Body of pancreas (tissue), 4 donors: Measurements from ENCODE around the gene CSRP3. TPM values are rescaled to one million over a fixed set of nuclear protein-coding genes. Genes with fewer than 3 reads are reported as not detected.

Experiments used
- ATAC-seq: fragments of 150-250 bp; one replicate; pipeline ENCODE4 v1.9.1; 2016
- DNase-seq, 4 donors: peaks; one replicate each; pipeline ENCODE4 v3.0.0-alpha.2; 2019
- H3K27ac ChIP-seq, 4 donors: fragments of 200-600 bp; sonication (generic); 1 replicate in 3 of 4; 2 replicates in 1 of 4; pipeline versions ENCODE4 v1.5.1 to v1.6.1; 2016 to 2019; ENCODE audit warnings: mild to moderate bottlenecking in 1 of 4, mixed read lengths in 1 of 4, moderate library complexity in 1 of 4
- H3K27me3 ChIP-seq, 2 donors: fragments of 200-600 bp; sonication (generic); one replicate each; pipeline ENCODE4 v1.6.0; 2016; ENCODE audit warnings: mild to moderate bottlenecking in 1 of 2
- H3K36me3 ChIP-seq, 2 donors: fragments of 200-600 bp; sonication (generic); replicated peaks in 1 of 2; 2 replicates each; pipeline ENCODE4 v1.5.1; 2016; ENCODE audit warnings: low read depth in 2 of 2; ENCODE audit not compliant: insufficient read depth in 1 of 2
- H3K4me1 ChIP-seq: fragments of 200-600 bp; sonication (generic); one replicate; pipeline ENCODE4 v1.6.0; 2016
- H3K4me3 ChIP-seq, 2 donors: fragments of 200-600 bp; sonication (generic); 1 replicate in 1 of 2; 2 replicates in 1 of 2; pipeline ENCODE4 v1.5.1; 2016 to 2019
- H3K9me3 ChIP-seq, 3 donors: fragments of 200-600 bp; sonication (generic); 1 replicate in 2 of 3; 2 replicates in 1 of 3; pipeline ENCODE4 v1.5.1; 2016
- POLR2A ChIP-seq, 3 donors: fragments of 450-650 bp; IDR thresholded peaks; one replicate each; pipeline ENCODE4 v1.6.1; 2016; ENCODE audit warnings: antibody characterized with exemption in 3 of 3, mild to moderate bottlenecking in 2 of 3
- WGBS, 2 donors: methylation state at CpG; one replicate each; pipeline ENCODE4 v1.1.5; 2017; 5-methylcytosine and 5-hydroxymethylcytosine counted together
- intact Hi-C: fragments of 100-400 bp; cut with DNase I; formaldehyde crosslinking; loops from one replicate; pipeline ENCODE4 v1.15.1; 2023
- total RNA-seq, 2 donors: library from RNA; depleted of rRNA; stranded (reverse); fragments of >200 nt; gene quantifications; one replicate each; pipeline ENCODE4 v1.1.0, GENCODE V29; 2016
- TF ChIP-seq, protein P1 (sequence below), 7 experiments: fragments of 450-650 bp in 4 of 7; fragments of 200-600 bp in 3 of 7; sonication (generic) in 3 of 7; IDR thresholded peaks; one replicate each; pipeline ENCODE4 v1.5.1; 2016 to 2019; ENCODE audit warnings: antibody characterized with exemption in 7 of 7

The CSRP3 gene
- total RNA-seq, 2 donors from 2014 or later = not detected

DNA sequence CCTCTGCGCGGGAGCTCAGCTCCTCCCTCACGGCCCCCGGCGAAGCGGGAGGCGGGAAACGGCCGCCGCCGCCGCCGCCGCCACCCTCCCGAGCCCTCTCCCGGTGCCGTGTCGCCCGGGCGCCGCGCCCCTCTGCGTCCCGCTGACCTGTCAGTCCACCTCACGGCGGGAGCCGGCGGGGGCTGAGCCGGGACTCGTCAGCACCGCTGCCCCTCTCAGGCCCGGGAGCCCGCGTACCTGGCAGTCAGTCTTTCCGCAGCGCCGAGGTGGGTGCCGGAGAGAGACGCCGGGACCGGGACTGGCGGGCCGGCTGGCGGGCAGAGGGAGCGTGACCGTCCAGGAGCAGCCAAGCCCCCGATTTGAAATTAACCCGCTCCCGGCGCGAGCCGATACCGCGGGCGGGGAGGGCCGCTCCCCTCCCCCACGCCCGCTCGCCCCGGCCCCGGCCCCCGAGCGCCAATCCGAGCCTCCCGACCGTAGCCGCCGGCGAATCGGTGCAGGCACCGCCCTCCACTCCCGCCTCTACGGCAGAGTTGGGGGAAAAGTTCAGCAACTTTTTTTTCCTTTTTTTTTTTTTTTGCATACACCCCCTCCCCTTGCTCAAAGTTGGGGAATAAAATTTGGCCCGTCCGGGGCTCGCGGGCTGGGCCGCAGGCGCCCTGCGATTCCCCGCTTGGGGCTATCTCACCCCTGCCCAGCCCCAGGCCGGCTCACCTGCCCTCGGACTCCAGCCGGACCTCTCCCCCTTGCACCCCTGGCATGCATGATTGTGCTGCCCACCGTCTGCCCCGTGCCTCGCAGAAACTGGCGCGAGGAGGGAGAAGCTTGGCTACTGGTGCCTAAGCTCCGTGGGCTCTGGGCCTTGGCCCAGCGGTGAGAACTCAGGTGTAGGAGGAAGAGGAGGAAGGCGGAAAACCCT lies 39.7 kb upstream of the CSRP3 start:
- intact Hi-C loops = no loop called here
- H3K4me3 ChIP-seq = peak overlapping the region; percentile 21 to 84
- TF ChIP-seq, protein P1, sequence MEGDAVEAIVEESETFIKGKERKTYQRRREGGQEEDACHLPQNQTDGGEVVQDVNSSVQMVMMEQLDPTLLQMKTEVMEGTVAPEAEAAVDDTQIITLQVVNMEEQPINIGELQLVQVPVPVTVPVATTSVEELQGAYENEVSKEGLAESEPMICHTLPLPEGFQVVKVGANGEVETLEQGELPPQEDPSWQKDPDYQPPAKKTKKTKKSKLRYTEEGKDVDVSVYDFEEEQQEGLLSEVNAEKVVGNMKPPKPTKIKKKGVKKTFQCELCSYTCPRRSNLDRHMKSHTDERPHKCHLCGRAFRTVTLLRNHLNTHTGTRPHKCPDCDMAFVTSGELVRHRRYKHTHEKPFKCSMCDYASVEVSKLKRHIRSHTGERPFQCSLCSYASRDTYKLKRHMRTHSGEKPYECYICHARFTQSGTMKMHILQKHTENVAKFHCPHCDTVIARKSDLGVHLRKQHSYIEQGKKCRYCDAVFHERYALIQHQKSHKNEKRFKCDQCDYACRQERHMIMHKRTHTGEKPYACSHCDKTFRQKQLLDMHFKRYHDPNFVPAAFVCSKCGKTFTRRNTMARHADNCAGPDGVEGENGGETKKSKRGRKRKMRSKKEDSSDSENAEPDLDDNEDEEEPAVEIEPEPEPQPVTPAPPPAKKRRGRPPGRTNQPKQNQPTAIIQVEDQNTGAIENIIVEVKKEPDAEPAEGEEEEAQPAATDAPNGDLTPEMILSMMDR (IDR thresholded peaks at IDR 0.05) = no peak
- no peak for TF ChIP-seq POLR2A (IDR thresholded peaks at IDR 0.05)
- peak; percentile 23 for ATAC-seq
- peak in 2 of 4 donors; percentile 17 to 37 for DNase-seq
- 1 to 2% methylated on average over 46 to 72 of the region's 92 CpGs for WGBS, 2 donors
- H3K9me3 ChIP-seq = no peaks in the 10 kb centered on the region
- peaks cover 0 to 24% of the 10 kb centered on the region in 2 donors for H3K27me3 ChIP-seq
- H3K36me3 ChIP-seq = no peaks in the 10 kb centered on the region
- H3K4me1 ChIP-seq = peaks cover 27% of the 10 kb centered on the region
- H3K27ac ChIP-seq = no peak overlapping the region

DNA sequence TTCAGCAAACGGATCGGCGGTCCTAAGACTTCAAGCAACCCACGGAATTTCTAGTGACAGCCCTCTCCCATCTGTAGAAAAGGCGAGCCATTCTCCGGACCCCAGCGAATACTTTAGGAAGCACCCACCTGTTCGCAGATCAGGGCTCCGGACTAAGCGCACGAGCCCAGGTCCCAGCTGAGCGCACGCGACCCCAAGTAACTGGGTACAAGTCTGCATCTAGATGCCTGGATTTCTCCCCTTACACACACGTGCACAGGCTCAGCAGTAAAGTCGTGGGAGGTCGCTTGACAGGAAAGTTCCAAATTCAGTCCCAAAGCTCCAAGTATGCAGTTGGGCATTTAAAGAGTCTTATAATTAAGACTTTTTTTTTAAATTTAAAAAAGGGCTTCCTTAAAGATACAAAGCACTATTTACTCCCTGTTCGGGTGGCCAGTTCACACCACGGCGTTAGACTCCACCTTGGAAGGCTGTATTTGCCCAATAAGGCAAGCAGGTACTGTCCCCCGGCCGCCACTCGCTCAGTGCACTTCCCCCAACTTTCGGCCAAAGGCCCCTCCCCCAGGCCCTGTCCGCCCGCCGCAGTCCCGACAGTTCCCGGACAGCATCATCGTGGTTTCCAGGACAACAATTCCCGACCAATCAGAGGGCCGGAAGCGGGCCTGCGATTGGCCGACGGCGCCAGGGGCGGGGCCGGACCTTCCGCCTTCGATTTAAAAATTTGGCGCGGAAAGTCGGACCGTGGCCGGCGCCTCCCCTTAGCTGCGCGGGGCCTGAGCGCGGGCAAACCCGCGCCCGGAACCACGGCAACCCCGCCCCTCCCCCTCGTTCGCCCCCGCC lies 38.9 kb upstream of the CSRP3 start, which contains the start of gene E2F8:
E2F8 (minus strand) TSS at position 526 of the 840 bp plus-strand sequence. CDS start 824 bp downstream, outside the sequence.
- peak; percentile 85 to 94 (median 92) for DNase-seq
- Histone ChIP-seq H3K4me1 (peaks cover 27% of the 10 kb centered on the region), H3K4me3 (peak within 1 kb of the TSS; percentile 21 to 84), H3K9me3 (no peaks in the 10 kb centered on the region), H3K27ac (no peak within 1 kb of the TSS), H3K27me3 (peaks cover 0 to 24% of the 10 kb centered on the region in 2 donors), H3K36me3 (no peaks in the 10 kb centered on the region)
- intact Hi-C loops = no loop called here
- ATAC-seq = peak; percentile 93
- WGBS, 2 donors = 0 to 1% methylated on average over 40 to 59 of the region's 59 CpGs
- TF ChIP-seq POLR2A (IDR thresholded peaks at IDR 0.05) = no peak
- TF ChIP-seq, protein P1 (IDR thresholded peaks at IDR 0.05) = no peak

DNA sequence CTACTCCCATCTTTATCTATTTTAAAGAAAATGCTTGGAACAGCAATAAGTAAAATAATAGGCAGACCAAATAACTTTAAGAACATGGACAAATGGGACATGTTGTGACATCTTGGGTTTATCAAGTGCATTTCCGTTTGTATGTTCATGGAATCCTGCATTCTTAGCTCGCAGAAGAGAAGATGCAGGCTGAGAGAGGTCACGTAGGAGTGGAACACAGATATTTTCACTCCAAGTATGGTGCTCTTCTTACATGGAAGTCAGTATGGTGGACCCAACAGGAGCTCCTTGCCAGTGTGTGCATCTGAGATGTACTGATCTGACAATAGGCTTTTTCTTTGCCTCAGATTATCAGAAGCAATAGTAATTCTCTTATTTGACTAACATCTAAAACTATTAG lies 37.3 kb upstream of the CSRP3 start:
- Histone ChIP-seq H3K36me3 (no peaks in the 10 kb centered on the region), H3K4me1 (peaks cover 27% of the 10 kb centered on the region), H3K9me3 (no peaks in the 10 kb centered on the region), H3K27ac (no peak overlapping the region), H3K27me3 (peaks cover 0 to 24% of the 10 kb centered on the region in 2 donors), H3K4me3 (no peak overlapping the region)
- ATAC-seq = no peak
- 79 to 85% methylated on average over 3 of the region's 3 CpGs for WGBS, 2 donors
- no peak for DNase-seq
- intact Hi-C loops = no loop called here
- TF ChIP-seq, protein P1 (IDR thresholded peaks at IDR 0.05) = no peak
- no peak for TF ChIP-seq POLR2A (IDR thresholded peaks at IDR 0.05)

DNA sequence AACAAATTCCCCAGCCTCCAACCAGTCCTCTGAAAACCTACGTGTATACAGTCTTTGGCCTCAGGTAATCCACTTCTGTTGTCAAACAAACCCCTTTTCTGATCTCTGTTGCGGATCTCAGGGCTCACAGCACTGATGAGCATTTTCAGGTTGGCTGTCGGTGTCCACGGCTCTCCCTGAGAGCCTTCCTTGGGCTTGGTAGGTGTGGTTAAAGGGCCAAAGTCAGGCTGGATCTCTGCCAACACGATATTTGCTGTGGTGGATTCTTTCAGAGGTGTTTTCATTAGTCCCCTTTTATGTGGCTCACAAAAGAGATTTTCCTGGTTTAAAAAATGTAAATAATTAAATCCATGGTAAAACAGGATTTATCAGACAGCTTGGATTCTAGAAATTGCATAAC lies 36.0 kb upstream of the CSRP3 start:
- DNase-seq (no peak), ATAC-seq (no peak)
- TF ChIP-seq, protein P1 (IDR thresholded peaks at IDR 0.05) = no peak
- TF ChIP-seq POLR2A (IDR thresholded peaks at IDR 0.05) = no peak
- Histone ChIP-seq H3K36me3 (no peaks in the 10 kb centered on the region), H3K27ac (no peak overlapping the region), H3K4me1 (peaks cover 21% of the 10 kb centered on the region), H3K4me3 (no peak overlapping the region), H3K9me3 (no peaks in the 10 kb centered on the region), H3K27me3 (peaks cover 0 to 24% of the 10 kb centered on the region in 2 donors)
- intact Hi-C loops = no loop called here
- 61 to 63% methylated on average over 5 of the region's 5 CpGs for WGBS, 2 donors
